ENCODE measurements around the gene SLBP. TPM values are rescaled to one million over a fixed set of nuclear protein-coding genes. Genes with fewer than 3 reads are reported as not detected.

The SLBP gene
- total RNA-seq, 1 experiment from 2014 or later = 98.3 TPM

DNA sequence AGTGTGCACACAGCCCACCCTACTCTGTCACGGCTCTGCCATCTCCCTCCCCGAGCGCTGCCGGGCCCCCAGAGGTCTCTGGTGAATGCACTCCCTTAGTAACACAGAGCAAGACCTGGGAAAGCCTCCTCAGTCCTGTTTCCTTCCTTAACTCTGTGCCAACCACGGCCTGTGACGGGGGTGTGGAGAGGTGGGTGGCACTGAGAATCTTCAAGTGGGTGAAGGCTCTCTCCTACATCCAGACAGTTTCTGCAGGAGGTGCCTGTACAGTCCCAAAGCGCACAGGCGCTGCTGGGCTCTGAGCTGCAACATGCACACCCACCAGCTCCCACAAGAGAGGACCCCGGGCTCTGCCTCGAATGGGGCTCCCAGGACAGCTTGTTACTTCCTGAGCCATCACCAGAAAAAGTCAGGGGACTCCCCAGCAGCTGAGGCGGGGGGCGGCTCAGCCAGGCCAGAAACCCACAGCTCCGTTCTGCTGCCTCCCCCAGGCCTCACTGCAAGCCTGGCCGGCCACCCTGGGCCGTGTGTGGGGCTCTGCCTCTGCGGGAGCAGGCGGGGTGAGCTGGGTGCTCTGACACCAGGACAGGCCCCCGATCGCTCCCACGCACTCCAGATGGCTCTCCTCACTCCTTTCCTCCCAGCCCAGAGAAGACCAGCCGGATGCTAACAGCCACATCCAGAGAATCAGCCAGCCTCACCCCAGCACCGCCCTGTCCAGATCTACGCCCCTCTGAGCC lies 57.7 kb downstream of the SLBP start:
- no TSS peak for BruUV-seq (replicated peaks)

DNA sequence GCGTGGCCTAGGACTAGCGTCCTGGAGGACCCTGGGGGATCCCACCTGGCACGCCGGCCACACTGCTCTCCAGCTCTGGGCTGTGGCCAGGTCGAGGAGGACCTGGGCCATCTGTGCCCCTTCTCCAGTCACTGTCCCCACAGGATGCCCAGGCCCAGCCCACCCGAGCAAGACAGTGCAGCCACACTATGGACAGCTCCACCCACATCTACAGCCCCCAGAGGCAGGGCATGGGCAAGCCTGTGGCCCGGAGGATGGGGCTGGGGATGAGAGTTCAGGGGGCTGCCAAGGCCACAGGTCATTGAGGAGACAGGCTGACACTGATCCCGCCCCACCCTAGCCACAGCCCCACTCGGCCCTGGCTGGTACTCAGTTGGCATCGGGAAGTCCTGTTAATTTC lies 58.3 kb downstream of the SLBP start:
- POLR2A ChIA-PET (ENCODE audit: unreplicated experiment) = no interaction called here
- H3K9ac ChIP-seq (ENCODE audit: low read length) = no peak overlapping the region
- H3K4me2 ChIP-seq (ENCODE audit: low read length) = no peak overlapping the region
- no peaks in the 10 kb centered on the region for H3K27me3 ChIP-seq (ENCODE audit: low read length)
- no peaks in the 10 kb centered on the region for H3K4me1 ChIP-seq (ENCODE audit: insufficient read depth, low read length)
- BruUV-seq (replicated peaks) = no TSS peak
- H3K4me3 ChIP-seq (ENCODE audit: low read length) = no peak overlapping the region
- DNase-seq = no peak
- H3F3A ChIP-seq (ENCODE audit: low read length, unreplicated experiment) = no peaks in the 10 kb centered on the region
- TF ChIP-seq EZH2 (IDR thresholded peaks at IDR 0.05; ENCODE audit: low read length, unreplicated experiment) (no peak), EZH2phosphoT487 (IDR thresholded peaks at IDR 0.05; ENCODE audit: borderline replicate concordance, low read length) (no peak)
- TF ChIP-seq, protein P1, sequence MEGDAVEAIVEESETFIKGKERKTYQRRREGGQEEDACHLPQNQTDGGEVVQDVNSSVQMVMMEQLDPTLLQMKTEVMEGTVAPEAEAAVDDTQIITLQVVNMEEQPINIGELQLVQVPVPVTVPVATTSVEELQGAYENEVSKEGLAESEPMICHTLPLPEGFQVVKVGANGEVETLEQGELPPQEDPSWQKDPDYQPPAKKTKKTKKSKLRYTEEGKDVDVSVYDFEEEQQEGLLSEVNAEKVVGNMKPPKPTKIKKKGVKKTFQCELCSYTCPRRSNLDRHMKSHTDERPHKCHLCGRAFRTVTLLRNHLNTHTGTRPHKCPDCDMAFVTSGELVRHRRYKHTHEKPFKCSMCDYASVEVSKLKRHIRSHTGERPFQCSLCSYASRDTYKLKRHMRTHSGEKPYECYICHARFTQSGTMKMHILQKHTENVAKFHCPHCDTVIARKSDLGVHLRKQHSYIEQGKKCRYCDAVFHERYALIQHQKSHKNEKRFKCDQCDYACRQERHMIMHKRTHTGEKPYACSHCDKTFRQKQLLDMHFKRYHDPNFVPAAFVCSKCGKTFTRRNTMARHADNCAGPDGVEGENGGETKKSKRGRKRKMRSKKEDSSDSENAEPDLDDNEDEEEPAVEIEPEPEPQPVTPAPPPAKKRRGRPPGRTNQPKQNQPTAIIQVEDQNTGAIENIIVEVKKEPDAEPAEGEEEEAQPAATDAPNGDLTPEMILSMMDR (conservative IDR thresholded peaks at IDR 0.05; ENCODE audit: low read depth, low read length) = no peak
- intact Hi-C loops (cut with micrococcal nuclease) = no loop called here
- no peaks in the 10 kb centered on the region for H3K9me3 ChIP-seq (ENCODE audit: low read length)
- H4K20me1 ChIP-seq (ENCODE audit: low read length) = no peaks in the 10 kb centered on the region
- H3K27ac ChIP-seq (ENCODE audit: low read length) = no peak overlapping the region
- no peak for ATAC-seq
- H3K9me2 ChIP-seq (replicated peaks; ENCODE audit: low read length) = no peaks in the 10 kb centered on the region
- CTCF ChIA-PET = no interaction called here
- no peaks in the 10 kb centered on the region for H3K36me3 ChIP-seq (ENCODE audit: low read depth, low read length)
- no peaks in the 10 kb centered on the region for H3K79me2 ChIP-seq (ENCODE audit: low read length)
- no peak overlapping the region for H2AFZ ChIP-seq (ENCODE audit: low read length)

More for the DNA sequence above, 57.7 kb downstream of the SLBP start:
- CTCF ChIA-PET = no interaction called here
- H3F3A ChIP-seq (ENCODE audit: low read length, unreplicated experiment) = no peaks in the 10 kb centered on the region
- no peak for DNase-seq
- H3K9me3 ChIP-seq (ENCODE audit: low read length) = no peaks in the 10 kb centered on the region
- no peaks in the 10 kb centered on the region for H3K4me1 ChIP-seq (ENCODE audit: insufficient read depth, low read length)
- POLR2A ChIA-PET (ENCODE audit: unreplicated experiment) = interaction anchor here (0.6 kb wide), 1 partner anchor 893 kb away, joined by 6 read pairs; no protein-coding TSS in a partner anchor
- H3K4me2 ChIP-seq (ENCODE audit: low read length) = no peak overlapping the region
- TF ChIP-seq EZH2phosphoT487 (IDR thresholded peaks at IDR 0.05; ENCODE audit: borderline replicate concordance, low read length) = no peak
- TF ChIP-seq EZH2 (IDR thresholded peaks at IDR 0.05; ENCODE audit: low read length, unreplicated experiment) = no peak
- TF ChIP-seq, protein P1 (conservative IDR thresholded peaks at IDR 0.05; ENCODE audit: low read depth, low read length) = no peak
- no peak overlapping the region for H2AFZ ChIP-seq (ENCODE audit: low read length)
- no peaks in the 10 kb centered on the region for H3K9me2 ChIP-seq (replicated peaks; ENCODE audit: low read length)
- H3K27ac ChIP-seq (ENCODE audit: low read length) = no peak overlapping the region
- H3K9ac ChIP-seq (ENCODE audit: low read length) = no peak overlapping the region
- no peak for ATAC-seq
- H4K20me1 ChIP-seq (ENCODE audit: low read length) = no peaks in the 10 kb centered on the region
- no peaks in the 10 kb centered on the region for H3K36me3 ChIP-seq (ENCODE audit: low read depth, low read length)
- H3K4me3 ChIP-seq (ENCODE audit: low read length) = no peak overlapping the region
- intact Hi-C loops (cut with micrococcal nuclease) = no loop called here
- no peaks in the 10 kb centered on the region for H3K27me3 ChIP-seq (ENCODE audit: low read length)
- H3K79me2 ChIP-seq (ENCODE audit: low read length) = no peaks in the 10 kb centered on the region

DNA sequence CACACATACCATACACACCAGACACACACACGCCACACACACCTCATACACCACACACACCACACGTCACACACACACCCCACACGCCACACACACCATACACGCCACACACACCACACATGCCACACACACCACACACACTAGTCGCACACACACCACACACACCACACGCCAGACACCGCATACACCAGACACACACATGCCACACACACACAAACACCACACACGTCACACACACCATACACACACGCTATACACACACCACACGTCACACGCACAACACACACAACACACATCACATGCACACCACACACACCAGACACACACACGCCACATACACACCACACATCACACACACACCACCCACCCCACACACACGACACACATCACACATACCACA lies 60.0 kb downstream of the SLBP start:
- ATAC-seq (no peak), DNase-seq (no peak)
- TF ChIP-seq EZH2 (IDR thresholded peaks at IDR 0.05; ENCODE audit: low read length, unreplicated experiment) = no peak
- TF ChIP-seq, protein P1 (conservative IDR thresholded peaks at IDR 0.05; ENCODE audit: low read depth, low read length) = no peak
- TF ChIP-seq EZH2phosphoT487 (IDR thresholded peaks at IDR 0.05; ENCODE audit: borderline replicate concordance, low read length) = no peak
- H3K9me3 ChIP-seq (ENCODE audit: low read length) = no peaks in the 10 kb centered on the region
- ChIA-PET POLR2A (ENCODE audit: unreplicated experiment) (no interaction called here), CTCF (no interaction called here)
- H3K4me1 ChIP-seq (ENCODE audit: insufficient read depth, low read length) = no peaks in the 10 kb centered on the region
- H3K36me3 ChIP-seq (ENCODE audit: low read depth, low read length) = no peaks in the 10 kb centered on the region
- intact Hi-C loops (cut with micrococcal nuclease) = no loop called here
- no peak overlapping the region for H3K27ac ChIP-seq (ENCODE audit: low read length)
- no peak overlapping the region for H2AFZ ChIP-seq (ENCODE audit: low read length)
- no peak overlapping the region for H3K9ac ChIP-seq (ENCODE audit: low read length)
- H3K9me2 ChIP-seq (replicated peaks; ENCODE audit: low read length) = no peaks in the 10 kb centered on the region
- no peaks in the 10 kb centered on the region for H4K20me1 ChIP-seq (ENCODE audit: low read length)
- no peaks in the 10 kb centered on the region for H3K27me3 ChIP-seq (ENCODE audit: low read length)
- no peak overlapping the region for H3K4me2 ChIP-seq (ENCODE audit: low read length)
- no TSS peak for BruUV-seq (replicated peaks)
- H3K4me3 ChIP-seq (ENCODE audit: low read length) = no peak overlapping the region
- no peaks in the 10 kb centered on the region for H3F3A ChIP-seq (ENCODE audit: low read length, unreplicated experiment)
- no peaks in the 10 kb centered on the region for H3K79me2 ChIP-seq (ENCODE audit: low read length)
